HG02610 (cell line): ENCODE data around the gene SYT8.
"Not testable (repeated sequence)": the region's sequence is repeated elsewhere in the genome, so short reads cannot be mapped to it uniquely, and the experiment has no call there.

ENCODE experiments used
- ATAC-seq: cut with Tn5 transposase; IDR thresholded peaks from one replicate; pipeline ENCODE4 v1.9.1; 2021; ENCODE audit warnings: mild to moderate bottlenecking, moderate library complexity; ENCODE audit not compliant: unreplicated experiment

The SYT8 gene

GRCh38 chr11:1882265-1883238, 47.8 kb downstream of the SYT8 start:
- ATAC-seq, result no peak

GRCh38 chr11:1883346-1884302, 48.8 kb downstream of the SYT8 start:
- no peak for ATAC-seq

GRCh38 chr11:1884303-1884700, 49.5 kb downstream of the SYT8 start:
- no peak for ATAC-seq

- ATAC-seq, result not testable (repeated sequence)
These were observed 51.8 kb downstream of the SYT8 start for GRCh38 chr11:1886551-1886950.
